RWPE2 (cell line): ENCODE data around the gene TRIM15.

ENCODE experiments used
- ATAC-seq: fragments of 200-7000 bp; cut with Tn5 transposase; 3 replicates; pipeline ENCODE4 v1.9.1; 2021; ENCODE audit warnings: low read depth
- DNase-seq: peaks from one replicate; pipeline ENCODE4 v3.0.0-alpha.2; 2020; ENCODE audit warnings: low spot score
- H3K27ac ChIP-seq: fragments of 450-650 bp; 2 replicates; pipeline ENCODE4 v1.5.1; 2017; ENCODE audit warnings: mild to moderate bottlenecking; ENCODE audit not compliant: poor library complexity, severe bottlenecking
- H3K27me3 ChIP-seq: fragments of 250-450 bp; sonication (Bioruptor Pico); 2 replicates; pipeline ENCODE4 v1.5.1; 2021; ENCODE audit warnings: mild to moderate bottlenecking, moderate library complexity; ENCODE audit not compliant: insufficient read depth, poor library complexity, severe bottlenecking
- H3K36me3 ChIP-seq: fragments of 250-450 bp; sonication (Bioruptor Pico); 2 replicates; pipeline ENCODE4 v1.5.1; 2020; ENCODE audit warnings: low read depth, mild to moderate bottlenecking, moderate library complexity
- H3K4me1 ChIP-seq: fragments of 250-450 bp; sonication (Bioruptor Pico); 2 replicates; pipeline ENCODE4 v1.5.1; 2021; ENCODE audit warnings: mild to moderate bottlenecking, moderate library complexity; ENCODE audit not compliant: insufficient read depth, poor library complexity, severe bottlenecking
- H3K4me3 ChIP-seq: fragments of 250-450 bp; sonication (Bioruptor Pico); 2 replicates; pipeline ENCODE4 v1.5.1; 2021; ENCODE audit warnings: mild to moderate bottlenecking, moderate library complexity; ENCODE audit not compliant: severe bottlenecking
- H3K9me3 ChIP-seq: fragments of 250-450 bp; sonication (Bioruptor Pico); 2 replicates; pipeline ENCODE4 v1.5.1; 2021; ENCODE audit warnings: mild to moderate bottlenecking, moderate library complexity; ENCODE audit not compliant: severe bottlenecking
- CTCF ChIP-seq: fragments of 450-650 bp; IDR thresholded peaks from one replicate; pipeline ENCODE4 v1.5.1; 2017; ENCODE audit warnings: mild to moderate bottlenecking, moderate library complexity; ENCODE audit not compliant: poor library complexity, severe bottlenecking

The TRIM15 gene

DNA sequence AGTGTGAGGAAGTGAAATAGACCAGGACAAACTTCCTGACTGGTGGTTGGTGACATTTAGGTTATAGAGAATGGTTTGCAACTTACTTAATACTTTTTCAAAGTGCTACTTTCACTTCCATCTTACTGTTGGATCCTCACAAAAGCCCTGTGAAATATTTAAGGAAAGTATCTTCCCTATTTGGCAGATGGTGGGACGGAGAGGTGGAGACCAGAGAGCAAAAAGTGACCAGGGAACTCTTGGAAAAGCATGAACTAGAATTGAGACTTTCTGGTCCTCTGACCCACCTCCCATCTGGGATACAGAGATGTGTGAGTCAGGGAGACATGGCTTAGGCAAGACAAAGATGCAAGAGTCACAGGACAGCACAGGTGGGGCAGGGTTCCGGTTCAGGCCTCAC lies 5.3 kb upstream of the TRIM15 start:
- no peaks in the 10 kb centered on the region for H3K27me3 ChIP-seq
- H3K27ac ChIP-seq, result no peak overlapping the region
- peaks cover 25% of the 10 kb centered on the region for H3K4me1 ChIP-seq
- H3K4me3 ChIP-seq, result no peak overlapping the region
- TF ChIP-seq CTCF, result no peak
- ATAC-seq (no peak), DNase-seq (no peak)
- H3K36me3 ChIP-seq, result no peaks in the 10 kb centered on the region
- no peaks in the 10 kb centered on the region for H3K9me3 ChIP-seq

GRCh38 chr6:30158475-30159040 lies 4.8 kb upstream of the TRIM15 start:
- no peak overlapping the region for H3K27ac ChIP-seq
- H3K4me3 ChIP-seq, result no peak overlapping the region
- H3K4me1 ChIP-seq, result peaks cover 28% of the 10 kb centered on the region
- ATAC-seq, result no peak
- H3K27me3 ChIP-seq, result no peaks in the 10 kb centered on the region
- no peaks in the 10 kb centered on the region for H3K36me3 ChIP-seq
- no peak for TF ChIP-seq CTCF
- DNase-seq, result no peak
- no peaks in the 10 kb centered on the region for H3K9me3 ChIP-seq

DNA sequence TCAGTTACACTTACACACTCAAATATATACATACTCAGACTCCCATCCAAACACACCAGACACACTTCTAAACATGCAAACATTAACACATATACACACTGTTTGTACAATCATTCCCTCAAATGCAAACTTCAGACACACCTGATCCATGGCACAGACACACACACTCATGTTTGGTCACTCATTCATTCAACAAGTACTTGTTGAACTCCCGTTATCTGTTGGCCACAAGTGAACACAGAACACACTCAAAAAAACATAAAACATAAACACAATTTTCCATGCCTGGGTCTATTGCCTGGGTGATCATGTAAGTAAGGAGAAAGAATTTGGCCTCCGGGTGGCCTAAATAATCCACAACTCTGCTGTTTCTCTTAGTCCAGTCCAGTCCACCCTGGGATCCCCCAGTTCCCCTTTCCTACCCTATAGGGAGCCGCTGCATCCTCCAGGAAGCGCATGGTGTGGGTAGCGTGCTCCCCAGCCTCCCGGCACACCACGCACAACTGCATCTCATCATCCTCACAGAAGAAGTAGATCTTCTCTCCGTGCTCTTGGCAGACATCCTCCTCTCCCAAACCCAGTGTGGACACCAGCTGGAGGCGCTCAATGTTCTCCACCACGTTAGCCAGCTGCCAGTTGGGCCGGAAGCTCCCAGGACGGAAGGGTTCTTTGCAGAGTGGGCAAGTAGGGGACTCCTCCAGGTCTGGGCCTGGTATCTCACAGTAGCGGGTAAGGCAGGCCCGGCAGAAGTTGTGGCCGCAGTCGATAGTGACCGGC lies 3.1 kb upstream of the TRIM15 start:
- no peaks in the 10 kb centered on the region for H3K9me3 ChIP-seq
- no peak overlapping the region for H3K27ac ChIP-seq
- H3K4me3 ChIP-seq, result no peak overlapping the region
- DNase-seq (no peak), ATAC-seq (no peak)
- H3K27me3 ChIP-seq, result no peaks in the 10 kb centered on the region
- no peak for TF ChIP-seq CTCF
- H3K4me1 ChIP-seq, result peaks cover 20% of the 10 kb centered on the region
- H3K36me3 ChIP-seq, result no peaks in the 10 kb centered on the region

DNA sequence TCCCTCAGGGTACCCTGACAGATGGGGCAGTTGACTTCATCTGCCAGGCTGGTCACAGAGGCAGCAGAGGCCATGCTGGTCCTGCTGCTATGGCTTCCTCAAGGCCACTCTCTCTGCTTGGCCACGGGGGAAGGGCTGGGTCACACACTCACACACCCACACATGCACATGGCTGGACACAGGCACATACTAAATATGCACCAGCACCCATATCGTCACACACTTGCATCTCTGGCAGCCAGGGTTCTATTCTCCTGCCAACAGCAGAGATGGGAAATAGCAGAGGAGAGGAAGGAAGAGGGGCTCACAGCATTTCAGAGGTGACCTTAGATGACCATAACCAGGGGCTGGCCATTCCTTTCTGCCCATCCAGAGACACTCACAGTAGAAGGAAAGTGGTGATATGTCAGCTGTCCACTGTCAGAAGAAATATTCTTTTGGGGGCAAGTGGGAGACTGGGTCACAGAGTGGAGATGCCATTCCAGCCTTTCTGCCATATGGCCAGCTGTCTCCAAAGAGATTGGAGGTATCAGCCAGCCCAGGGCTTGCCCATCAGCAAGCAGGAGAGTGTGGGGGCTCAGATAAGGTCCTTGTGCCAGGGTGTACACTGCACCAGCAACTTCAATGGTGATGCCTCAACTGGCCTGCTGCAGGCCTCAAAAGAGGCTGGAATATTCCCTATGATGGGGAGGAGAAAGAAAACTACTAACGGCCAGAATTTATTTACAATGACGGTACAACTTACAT lies 2.4 kb upstream of the TRIM15 start, which contains the start of gene TRIM10:
Gene TRIM10, minus strand, starts transcription at position 427 of the 747 bp plus-strand sequence. Its CDS starts 353 bp downstream, at position 74.
- Histone ChIP-seq H3K27me3 (no peaks in the 10 kb centered on the region), H3K36me3 (no peaks in the 10 kb centered on the region), H3K4me3 (no peak within 1 kb of the TSS), H3K9me3 (no peaks in the 10 kb centered on the region), H3K4me1 (peaks cover 12% of the 10 kb centered on the region), H3K27ac (no peak within 1 kb of the TSS)
- no peak for TF ChIP-seq CTCF
- no peak for DNase-seq
- no peak for ATAC-seq
